GM12878 (cell line): ENCODE results near the gene HIF1AN. TPM values are rescaled to one million over a fixed set of nuclear protein-coding genes. Genes with fewer than 3 reads are reported as not detected.
"Not testable (repeated sequence)": the region's sequence is repeated elsewhere in the genome, so short reads cannot be mapped to it uniquely, and the experiment has no call there.

Experiments used
- ATAC-seq: fragments of 200-7000 bp; cut with Tn5 transposase; 3 replicates; pipeline ENCODE4 v1.9.1; 2020; ENCODE audit warnings: mild to moderate bottlenecking, moderate library complexity
- BruUV-seq: library from RNA; stranded (reverse); fragments of 400-500 nt; replicated peaks from 2 replicates; lab custom pipeline; 2021; lab: Mats Ljungman, UMichigan
- CTCF ChIA-PET: fragments of 300-600 bp; sonication (Branson Sonifier 250); formaldehyde crosslinking; extraction: SDS; loops from one replicate; lab custom pipeline; 2021; ENCODE audit warnings: inconsistent platforms; lab: Yijun Ruan, JAX
- POLR2A ChIA-PET: fragments of 350-600 bp; formaldehyde crosslinking; extraction: SDS; loops from one replicate; lab custom pipeline; 2021; ENCODE audit warnings: inconsistent platforms; lab: Charles Lee
- RAD21 ChIA-PET: fragments of 300-600 bp; sonication (Branson Sonifier 250); formaldehyde crosslinking; loops from one replicate; lab custom pipeline; 2023; ENCODE audit warnings: antibody characterized with exemption; ENCODE audit not compliant: unreplicated experiment; lab: Charles Lee
- SMC1A ChIA-PET: fragments of 300-600 bp; sonication (Branson Sonifier 250); formaldehyde crosslinking; loops from one replicate; lab custom pipeline; 2023; ENCODE audit not compliant: unreplicated experiment, uncharacterized antibody; lab: Charles Lee
- DNase-seq: peaks from one replicate; pipeline ENCODE4 v3.0.0-alpha.2; 2011; ENCODE audit warnings: low read depth, low spot score
- FAIRE-seq: peaks from 3 replicates; lab custom pipeline; 2011; peaks lifted over from hg19 to GRCh38; lab: Jason Lieb, UNC
- H2AFZ ChIP-seq: 2 replicates; pipeline ENCODE4 v1.6.0; 2011; ENCODE audit warnings: low read depth, low read length, control low read depth; ENCODE audit not compliant: control insufficient read depth
- H3K27ac ChIP-seq: 2 replicates; pipeline ENCODE4 v1.5.1; 2011; ENCODE audit warnings: control low read depth; ENCODE audit not compliant: control insufficient read depth, insufficient read depth
- H3K27me3 ChIP-seq, 2 experiments: replicated peaks in 1 of 2; 2 replicates each; pipeline versions ENCODE4 v1.6.0 to v1.6.1; 2011; ENCODE audit warnings: low read length in 1 of 2; ENCODE audit not compliant: control insufficient read depth in 2 of 2, insufficient read depth in 2 of 2
- H3K36me3 ChIP-seq, 2 experiments: 2 replicates each; pipeline ENCODE4 v1.5.1; 2011; ENCODE audit warnings: low read length in 1 of 2; ENCODE audit not compliant: control insufficient read depth in 2 of 2, insufficient read depth in 2 of 2
- H3K4me1 ChIP-seq: 2 replicates; pipeline ENCODE4 v1.6.1; 2011; ENCODE audit warnings: mild to moderate bottlenecking, low read length, moderate library complexity, mixed read lengths; ENCODE audit not compliant: control insufficient read depth, insufficient read depth
- H3K4me2 ChIP-seq: 2 replicates; pipeline ENCODE4 v1.6.0; 2011; ENCODE audit warnings: control low read depth; ENCODE audit not compliant: control insufficient read depth, insufficient read depth
- H3K4me3 ChIP-seq: fragments of 200-600 bp; sonication (generic); 2 replicates; pipeline ENCODE4 v1.5.1; 2016
- H3K79me2 ChIP-seq: 2 replicates; pipeline ENCODE4 v1.6.0; 2011; ENCODE audit warnings: low read length; ENCODE audit not compliant: control insufficient read depth, insufficient read depth
- H3K9ac ChIP-seq: 2 replicates; pipeline ENCODE4 v1.8.0; 2011; ENCODE audit warnings: low read length, control low read depth, mixed read lengths; ENCODE audit not compliant: control insufficient read depth, insufficient read depth
- H3K9me3 ChIP-seq: replicated peaks from 3 replicates; pipeline ENCODE4 v1.5.1; 2011; ENCODE audit warnings: mild to moderate bottlenecking, low read length; ENCODE audit not compliant: control insufficient read depth, insufficient read depth
- H4K20me1 ChIP-seq: 2 replicates; pipeline ENCODE4 v1.6.0; 2011; ENCODE audit not compliant: control insufficient read depth, insufficient read depth
- EP300 ChIP-seq, 2 experiments: fragments of 150-350 bp in 1 of 2; IDR thresholded peaks; 2 replicates each; pipeline ENCODE4 v1.6.1; 2011 to 2012; ENCODE audit warnings: low read depth in 2 of 2, low read length in 2 of 2, borderline replicate concordance in 1 of 2, improper control_type of control experiment in 1 of 2, inconsistent platforms in 1 of 2; ENCODE audit not compliant: control insufficient read depth in 1 of 2
- NRF1 ChIP-seq: conservative IDR thresholded peaks from 2 replicates; pipeline ENCODE4 v1.6.1; 2011; ENCODE audit warnings: mild to moderate bottlenecking, low read depth, low read length, improper control_type of control experiment
- USF2 ChIP-seq: IDR thresholded peaks from 2 replicates; pipeline ENCODE4 v1.6.1; 2011; ENCODE audit warnings: low read depth, low read length, improper control_type of control experiment, borderline replicate concordance
- ZBED1 ChIP-seq: IDR thresholded peaks from 2 replicates; pipeline ENCODE4 v1.6.1; 2016; ENCODE audit warnings: borderline replicate concordance
- ZBTB11 ChIP-seq: fragments of 450-650 bp; formaldehyde crosslinking; IDR thresholded peaks from 2 replicates; pipeline ENCODE4 v1.5.0; 2022; ENCODE audit warnings: mild to moderate bottlenecking, missing genetic modification characterization
- WGBS: methylation state at CpG from one replicate; pipeline ENCODE4 v1.1.6; 2016; ENCODE audit warnings: low lambda C conversion rate; ENCODE audit not compliant: insufficient replicate concordance, insufficient coverage; ENCODE audit errors: missing lambda C conversion rate; 5-methylcytosine and 5-hydroxymethylcytosine counted together
- in situ Hi-C: fragments of 300-500 bp; cut with MboI; formaldehyde crosslinking; loops from 9 replicates; pipeline ENCODE4 v1.14.3; 2018; ENCODE audit warnings: mixed read lengths
- intact Hi-C: fragments of 100-400 bp; cut with micrococcal nuclease; formaldehyde crosslinking; loops from one replicate; pipeline ENCODE4 v1.14.2; 2022; ENCODE audit not compliant: unreplicated experiment
- polyA plus RNA-seq, 11 experiments: library from polyadenylated mRNA; depleted of rRNA in 4 of 11; unstranded in 6 of 11; stranded (reverse) in 5 of 11; fragments of >200 nt; fragmentation: Nextera tagmentation in 4 of 11; fragmentation: Illumina TruSeq in 1 of 11; extraction: Ambion mirVana in 4 of 11; extraction: Trizol in 1 of 11; gene quantifications; 1 replicate in 1 of 11; 2 replicates in 10 of 11; pipeline versions ENCODE4 v1.2.1 to v1.2.3, GENCODE V29; 2011 to 2016; ENCODE audit warnings: inconsistent platforms in 2 of 11, missing spikeins in 2 of 11, low read depth in 1 of 11
- total RNA-seq, 4 experiments: library from RNA; depleted of rRNA in 3 of 4; stranded (reverse); fragments of >200 nt in 3 of 4; fragmentation: Illumina TruSeq in 1 of 4; extraction: Trizol in 1 of 4; gene quantifications; 2 replicates each; pipeline versions ENCODE4 v1.2.1 to v1.2.3, GENCODE V29; 2013 to 2021
- TF ChIP-seq, protein P1 (sequence below): IDR thresholded peaks from 2 replicates; pipeline ENCODE4 v1.6.1; 2011; ENCODE audit warnings: borderline replicate concordance, low read depth, mild to moderate bottlenecking, moderate library complexity, low read length; ENCODE audit not compliant: insufficient read depth, poor library complexity, severe bottlenecking

Gene HIF1AN
- total and polyA plus RNA-seq, 10 of the 15 experiments (the other 5 are each of a cell fraction or from before 2014, with no cell fraction given): 1.9 to 37.2 (median 15.2) TPM

- WGBS: 25% methylated on average over 7 of the region's 7 CpGs
- RAD21 ChIA-PET, H3K27me3 ChIP-seq, H3K9ac ChIP-seq, H3K27ac ChIP-seq, H3K4me2 ChIP-seq, H3K4me3 ChIP-seq, FAIRE-seq, DNase-seq, SMC1A ChIA-PET, ATAC-seq, H4K20me1 ChIP-seq, H2AFZ ChIP-seq, BruUV-seq, H3K4me1 ChIP-seq, H3K9me3 ChIP-seq, intact Hi-C loops, in situ Hi-C loops, H3K79me2 ChIP-seq, POLR2A ChIA-PET, H3K36me3 ChIP-seq: not testable (repeated sequence)
- CTCF ChIA-PET: interaction anchor here (0.6 kb wide), 1 partner anchor 75 kb away, joined by 3 read pairs; no protein-coding TSS in a partner anchor
These were observed 39.4 kb downstream of the HIF1AN start for GRCh38 chr10:100575146-100575545.

GRCh38 chr10:100575585-100576281 is 40.0 kb downstream of the HIF1AN start:
- no peak overlapping the region for H2AFZ ChIP-seq
- no peak overlapping the region for H3K4me2 ChIP-seq
- no peak for DNase-seq
- no peak overlapping the region for H3K4me3 ChIP-seq
- intact Hi-C loops: no loop called here
- CTCF ChIA-PET: interaction anchor here (0.6 kb wide), 1 partner anchor 76 kb away, joined by 3 read pairs; no protein-coding TSS in a partner anchor
- FAIRE-seq: no peak
- H3K4me1 ChIP-seq: no peaks in the 10 kb centered on the region
- POLR2A ChIA-PET: no interaction called here
- 52% methylated on average over 8 of the region's 8 CpGs for WGBS
- in situ Hi-C loops: no loop called here
- peaks cover 4 to 5% of the 10 kb centered on the region in 2 experiments; a peak in 3 of 4 replicates for H3K27me3 ChIP-seq
- H3K9me3 ChIP-seq: no peaks in the 10 kb centered on the region
- no peaks in the 10 kb centered on the region for H3K36me3 ChIP-seq
- no TSS peak for BruUV-seq
- no peak for ATAC-seq
- H3K79me2 ChIP-seq: no peaks in the 10 kb centered on the region
- no peak overlapping the region for H3K9ac ChIP-seq
- SMC1A ChIA-PET: no interaction called here
- RAD21 ChIA-PET: no interaction called here
- H4K20me1 ChIP-seq: peaks cover 3% of the 10 kb centered on the region
- no peak overlapping the region for H3K27ac ChIP-seq
- TF ChIP-seq ZBTB11 (CRISPR knock-in tag): no peak
- no peak for TF ChIP-seq EP300 (IDR thresholded peaks at IDR 0.05; ENCODE audit: borderline replicate concordance in 1 of 2, control insufficient read depth in 1 of 2, low read depth in 2 of 2, low read length in 2 of 2)
- TF ChIP-seq ZBED1: no peak
- no peak for TF ChIP-seq NRF1
- TF ChIP-seq USF2: no peak
- TF ChIP-seq, protein P1, sequence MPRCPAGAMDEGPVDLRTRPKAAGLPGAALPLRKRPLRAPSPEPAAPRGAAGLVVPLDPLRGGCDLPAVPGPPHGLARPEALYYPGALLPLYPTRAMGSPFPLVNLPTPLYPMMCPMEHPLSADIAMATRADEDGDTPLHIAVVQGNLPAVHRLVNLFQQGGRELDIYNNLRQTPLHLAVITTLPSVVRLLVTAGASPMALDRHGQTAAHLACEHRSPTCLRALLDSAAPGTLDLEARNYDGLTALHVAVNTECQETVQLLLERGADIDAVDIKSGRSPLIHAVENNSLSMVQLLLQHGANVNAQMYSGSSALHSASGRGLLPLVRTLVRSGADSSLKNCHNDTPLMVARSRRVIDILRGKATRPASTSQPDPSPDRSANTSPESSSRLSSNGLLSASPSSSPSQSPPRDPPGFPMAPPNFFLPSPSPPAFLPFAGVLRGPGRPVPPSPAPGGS: no peak
